Measurements from ENCODE around the gene FHAD1. TPM values are rescaled to one million over a fixed set of nuclear protein-coding genes. Genes with fewer than 3 reads are reported as not detected.

FHAD1 gene
- total RNA-seq, 1 experiment from 2014 or later: 3.5 TPM

DNA sequence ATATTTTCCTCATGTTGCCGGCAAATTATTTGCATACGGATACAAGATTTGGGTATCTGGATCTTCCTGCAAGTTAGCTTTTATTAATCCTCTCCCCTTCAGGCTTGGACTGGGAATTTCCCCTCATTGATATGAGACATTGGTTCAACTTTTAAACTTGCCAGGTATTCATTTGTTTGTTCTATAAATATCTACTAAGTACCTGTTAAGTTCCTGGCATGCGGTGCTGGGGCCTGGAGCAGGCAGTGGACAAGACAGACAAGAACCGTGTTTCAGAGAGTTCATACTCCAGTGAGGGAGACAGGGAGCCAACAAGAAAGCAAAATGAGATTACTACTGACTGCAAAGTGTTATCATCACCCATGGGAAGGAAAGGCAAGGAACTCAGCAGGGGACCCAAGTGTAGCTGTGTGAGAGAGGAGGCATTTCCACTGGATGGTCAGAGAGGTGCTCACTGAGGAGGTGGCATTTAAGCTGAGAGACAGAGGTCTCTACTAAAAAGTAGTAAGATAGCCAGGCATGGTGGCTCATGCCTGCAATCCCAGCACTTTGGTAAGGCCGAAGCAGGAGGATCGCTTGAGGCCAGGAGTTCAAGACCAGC, 39.1 kb upstream of the FHAD1 start:
- Histone ChIP-seq H3K27me3 (ENCODE audit: insufficient read depth, low read length) (no peaks in the 10 kb centered on the region), H3K9ac (ENCODE audit: low read length) (no peak overlapping the region), H4K20me1 (ENCODE audit: insufficient read depth) (no peaks in the 10 kb centered on the region), H3K4me1 (ENCODE audit: control insufficient read depth in 1 of 2, insufficient read depth in 2 of 2, low read length in 2 of 2) (peaks cover 5 to 27% of the 10 kb centered on the region in 2 experiments), H3K9me2 (ENCODE audit: insufficient read depth) (no peaks in the 10 kb centered on the region), H3K36me3 (ENCODE audit: control insufficient read depth in 1 of 2, insufficient read depth in 2 of 2, low read length in 2 of 2) (0 out of 4 replicates have a peak, but pooled peaks cover 0 to 5% of the 10 kb centered on the region in 2 experiments), H2AFZ (ENCODE audit: low read depth, low read length, poor library complexity, severe bottlenecking) (no peak overlapping the region), H3K79me2 (ENCODE audit: insufficient read depth, low read length) (peaks cover 87% of the 10 kb centered on the region), H3K27ac (ENCODE audit: low read depth, low read length) (no peak overlapping the region), H3K4me3 (replicated peaks in 1 of 2; ENCODE audit: low read depth in 1 of 2, low read length in 2 of 2) (no peak overlapping the region), H3K4me2 (ENCODE audit: low read length) (no peak overlapping the region), H3K9me3 (ENCODE audit: control insufficient read depth in 1 of 2, insufficient read depth in 1 of 2, low read depth in 1 of 2, low read length in 2 of 2) (no peaks in the 10 kb centered on the region)
- no peak for DNase-seq (ENCODE audit: low read depth, low spot score)
- BruUV-seq (replicated peaks): no TSS peak
- TF ChIP-seq POLR2A (IDR thresholded peaks at IDR 0.05; ENCODE audit: borderline replicate concordance, extremely low read depth, insufficient read depth, insufficient read length): no peak
- TF ChIP-seq ZBTB33 (IDR thresholded peaks at IDR 0.05; ENCODE audit: extremely low read depth, insufficient replicate concordance, low read length): no peak
- TF ChIP-seq SIN3A (IDR thresholded peaks at IDR 0.05; ENCODE audit: low read depth): no peak
- no peak for TF ChIP-seq ATF3 (IDR thresholded peaks at IDR 0.05)
- TF ChIP-seq CTCF (IDR thresholded peaks at IDR 0.05 in 2 of 3, conservative IDR thresholded peaks at IDR 0.05 in 1 of 3; ENCODE audit: borderline replicate concordance in 1 of 3, insufficient read depth in 1 of 3, low read depth in 2 of 3, low read length in 2 of 3): no peak
- TF ChIP-seq EZH2 (IDR thresholded peaks at IDR 0.05): no peak
- no peak for TF ChIP-seq JUND (IDR thresholded peaks at IDR 0.05)
- TF ChIP-seq, protein P1, sequence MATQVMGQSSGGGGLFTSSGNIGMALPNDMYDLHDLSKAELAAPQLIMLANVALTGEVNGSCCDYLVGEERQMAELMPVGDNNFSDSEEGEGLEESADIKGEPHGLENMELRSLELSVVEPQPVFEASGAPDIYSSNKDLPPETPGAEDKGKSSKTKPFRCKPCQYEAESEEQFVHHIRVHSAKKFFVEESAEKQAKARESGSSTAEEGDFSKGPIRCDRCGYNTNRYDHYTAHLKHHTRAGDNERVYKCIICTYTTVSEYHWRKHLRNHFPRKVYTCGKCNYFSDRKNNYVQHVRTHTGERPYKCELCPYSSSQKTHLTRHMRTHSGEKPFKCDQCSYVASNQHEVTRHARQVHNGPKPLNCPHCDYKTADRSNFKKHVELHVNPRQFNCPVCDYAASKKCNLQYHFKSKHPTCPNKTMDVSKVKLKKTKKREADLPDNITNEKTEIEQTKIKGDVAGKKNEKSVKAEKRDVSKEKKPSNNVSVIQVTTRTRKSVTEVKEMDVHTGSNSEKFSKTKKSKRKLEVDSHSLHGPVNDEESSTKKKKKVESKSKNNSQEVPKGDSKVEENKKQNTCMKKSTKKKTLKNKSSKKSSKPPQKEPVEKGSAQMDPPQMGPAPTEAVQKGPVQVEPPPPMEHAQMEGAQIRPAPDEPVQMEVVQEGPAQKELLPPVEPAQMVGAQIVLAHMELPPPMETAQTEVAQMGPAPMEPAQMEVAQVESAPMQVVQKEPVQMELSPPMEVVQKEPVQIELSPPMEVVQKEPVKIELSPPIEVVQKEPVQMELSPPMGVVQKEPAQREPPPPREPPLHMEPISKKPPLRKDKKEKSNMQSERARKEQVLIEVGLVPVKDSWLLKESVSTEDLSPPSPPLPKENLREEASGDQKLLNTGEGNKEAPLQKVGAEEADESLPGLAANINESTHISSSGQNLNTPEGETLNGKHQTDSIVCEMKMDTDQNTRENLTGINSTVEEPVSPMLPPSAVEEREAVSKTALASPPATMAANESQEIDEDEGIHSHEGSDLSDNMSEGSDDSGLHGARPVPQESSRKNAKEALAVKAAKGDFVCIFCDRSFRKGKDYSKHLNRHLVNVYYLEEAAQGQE (IDR thresholded peaks at IDR 0.05; ENCODE audit: low read depth): no peak
- no peak for TF ChIP-seq TCF7L2 (IDR thresholded peaks at IDR 0.05; ENCODE audit: borderline replicate concordance, extremely low read depth, insufficient read depth, insufficient read length)
- no peak for TF ChIP-seq EZH2phosphoT487 (IDR thresholded peaks at IDR 0.05; ENCODE audit: borderline replicate concordance)
- TF ChIP-seq FOSL1 (IDR thresholded peaks at IDR 0.05; ENCODE audit: low read depth): no peak
- no peak for TF ChIP-seq SP1 (IDR thresholded peaks at IDR 0.05; ENCODE audit: low read depth)
- CTCF ChIA-PET: no interaction called here
- POLR2A ChIA-PET: no interaction called here
- intact Hi-C loops (cut with micrococcal nuclease): no loop called here
- RAD21 ChIA-PET (ENCODE audit: low non-redundant PET in 1 of 2, low total read pairs in 2 of 2, uncharacterized antibody in 2 of 2, unreplicated experiment in 2 of 2): no interaction called here
- no peak for ATAC-seq

Measured in HCT116 (cell line).